Kidney tubule cell (primary cell): ENCODE measurements around the gene MSANTD1.

Experiments used
- DNase-seq: peaks from one replicate; pipeline ENCODE4 v3.0.0-alpha.2; 2018; ENCODE audit warnings: low spot score

The MSANTD1 gene

DNA sequence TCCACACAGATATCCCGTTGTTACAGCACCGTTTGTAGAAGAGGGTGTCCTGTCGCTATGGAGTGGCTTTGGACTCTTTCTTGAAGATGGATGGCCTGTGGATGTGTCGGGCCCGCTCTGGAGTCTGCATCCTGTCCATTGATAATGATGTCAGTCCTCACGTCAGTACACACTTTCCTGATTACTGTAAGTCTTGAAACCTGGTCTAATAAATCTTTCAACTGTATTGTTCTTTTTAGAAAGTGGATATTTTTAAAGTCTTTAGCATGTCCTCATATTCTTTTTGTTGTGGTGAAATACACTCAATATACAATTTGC, 14.9 kb downstream of the MSANTD1 start:
- DNase-seq: no peak

- no peak for DNase-seq
Measured at GRCh38 chr4:3266076-3266475, 17.1 kb downstream of the MSANTD1 start.

DNA sequence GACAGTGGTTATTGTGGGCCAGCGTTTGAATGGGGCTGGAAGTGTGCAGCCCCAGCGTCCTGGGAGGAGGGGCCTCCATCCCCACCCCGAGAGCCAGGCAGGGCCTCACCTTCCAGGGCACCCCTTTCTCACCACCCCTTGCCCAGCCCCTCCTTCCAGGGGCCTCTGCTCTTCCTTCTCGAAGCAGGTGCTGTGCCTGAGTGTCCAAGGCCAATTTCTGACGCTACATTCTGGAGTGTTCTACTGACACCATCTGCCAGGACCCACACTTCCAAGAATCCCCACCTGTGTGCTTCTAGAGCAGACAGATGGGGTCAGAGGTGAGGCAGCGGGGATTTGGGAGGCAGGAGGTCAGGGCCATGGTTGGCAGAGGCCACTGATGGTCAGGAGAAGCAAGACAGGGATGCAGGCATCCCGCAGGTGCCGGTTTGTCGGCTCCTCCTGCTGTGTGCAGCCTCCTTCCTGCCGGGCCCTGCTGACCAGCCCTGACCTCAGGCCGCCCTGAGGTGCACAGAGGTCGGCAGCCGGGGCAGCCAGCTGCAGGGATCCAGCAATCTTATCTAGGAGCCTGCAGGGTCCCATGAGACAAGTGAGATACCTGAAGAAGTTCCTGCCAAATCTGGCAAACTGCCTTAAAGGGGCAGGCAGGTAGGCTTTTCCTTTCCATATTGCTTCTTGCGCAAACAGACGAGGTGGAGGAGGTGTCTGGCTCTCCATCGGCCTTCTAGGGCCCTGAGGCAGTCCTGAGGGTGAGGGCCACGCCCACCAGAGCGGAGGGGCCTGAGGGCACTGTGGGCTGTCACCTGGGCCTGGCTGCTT, 18.8 kb downstream of the MSANTD1 start:
- DNase-seq: no peak

DNA sequence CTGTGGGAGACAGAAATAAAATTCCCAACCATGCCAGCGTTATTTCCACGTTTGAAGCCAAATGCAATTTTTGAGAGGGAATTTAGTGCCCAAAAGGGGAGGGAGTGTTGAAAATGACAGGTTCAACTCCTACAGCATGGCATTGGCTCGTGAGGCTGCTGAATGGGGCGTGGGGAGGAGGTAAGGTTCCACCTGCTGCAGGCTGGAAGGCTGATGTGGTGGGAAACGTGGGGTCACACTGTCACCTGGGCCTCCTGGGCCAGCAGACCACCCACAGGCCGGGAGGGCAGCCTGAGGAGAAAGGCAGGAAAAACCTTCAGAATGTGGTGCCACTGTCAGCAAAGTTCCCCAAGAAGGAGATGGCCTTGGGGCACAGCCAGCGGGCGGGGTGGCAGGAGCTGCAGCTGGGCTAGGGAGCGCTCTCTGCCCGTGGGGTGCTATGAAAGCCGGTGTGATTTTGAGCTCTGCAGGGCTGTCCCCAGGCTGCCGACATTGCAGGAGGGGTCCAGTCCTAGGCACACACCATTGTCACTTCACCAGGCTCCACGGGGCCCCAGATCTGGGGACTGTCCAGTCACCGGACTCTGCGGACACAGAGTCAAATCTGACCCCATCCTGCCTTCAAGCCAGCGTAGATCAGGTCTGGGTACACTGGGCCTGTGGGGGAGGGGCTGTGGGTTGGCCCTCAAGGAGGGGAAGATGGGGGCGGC, 19.6 kb downstream of the MSANTD1 start:
- DNase-seq: no peak

DNA sequence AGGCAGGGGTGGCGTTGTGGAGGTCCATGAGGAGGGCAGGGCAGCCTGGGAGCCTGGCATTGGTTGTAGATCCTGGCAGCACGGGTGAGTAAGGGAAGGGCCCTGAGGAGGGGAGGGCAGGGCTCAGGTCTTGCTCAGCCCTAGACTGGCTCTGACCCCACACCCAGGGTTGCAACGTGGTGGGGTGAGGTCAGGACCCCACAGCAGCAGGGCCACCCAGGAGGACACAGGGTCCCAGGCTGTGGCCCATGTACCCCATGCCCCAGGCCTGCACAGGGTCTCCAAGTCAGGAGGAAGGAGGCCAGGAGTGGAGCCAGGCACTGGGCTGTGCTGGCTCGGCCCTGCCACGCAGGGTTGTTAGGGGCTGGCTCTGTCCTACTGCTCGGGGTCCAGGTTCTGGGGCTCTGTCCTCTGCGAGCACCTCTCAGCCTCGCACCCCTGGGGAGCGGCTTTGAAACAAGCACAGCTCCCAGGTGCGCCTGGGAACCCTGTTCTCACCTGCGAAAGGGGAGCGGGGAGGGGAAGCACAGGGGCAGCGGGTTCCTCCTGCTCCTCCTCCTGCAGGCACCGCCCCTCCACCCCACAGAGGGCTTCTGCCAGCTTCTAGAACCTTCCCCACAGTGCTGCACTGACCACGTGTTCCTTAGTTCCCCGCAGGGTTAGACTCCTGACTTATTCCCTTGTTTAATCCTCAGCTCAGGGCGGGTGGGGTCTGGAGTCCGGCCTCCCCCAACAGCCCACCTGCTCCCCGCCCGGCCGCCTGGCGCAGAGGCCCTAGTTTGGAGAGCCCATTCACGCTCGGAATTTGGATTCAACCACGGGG, 20.4 kb downstream of the MSANTD1 start:
- no peak for DNase-seq

DNA sequence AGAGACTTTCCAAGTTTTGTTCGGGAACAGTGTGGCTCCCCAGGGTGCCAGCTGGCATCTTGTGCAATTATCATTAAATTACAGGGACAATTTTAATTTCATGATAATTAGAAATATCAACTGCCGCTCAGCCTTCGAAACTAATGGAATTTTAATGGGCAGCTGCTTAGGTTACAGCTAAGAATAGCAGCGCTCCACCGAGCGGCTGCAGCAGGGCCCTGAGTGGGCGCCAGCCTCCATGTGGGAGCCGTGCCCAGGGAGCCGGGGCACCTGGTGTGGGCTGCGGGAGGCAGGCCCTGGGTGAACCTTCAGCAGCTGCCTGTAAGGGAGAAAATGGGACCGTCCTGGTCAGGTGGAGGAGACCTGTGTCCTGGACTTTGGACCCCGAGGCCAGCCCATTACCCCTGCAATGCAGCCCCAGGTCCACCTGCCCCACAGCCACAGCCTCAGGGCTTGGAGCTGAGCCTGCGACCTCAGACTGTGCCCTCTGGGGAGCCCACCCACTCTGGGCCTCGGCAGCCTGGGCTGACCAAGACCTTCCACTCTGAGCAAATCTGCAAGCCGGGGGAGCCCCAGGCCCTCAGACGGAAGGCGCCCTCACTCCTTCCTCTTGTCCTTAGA, 21.1 kb downstream of the MSANTD1 start:
- DNase-seq: no peak

GRCh38 chr4:3271131-3271530, 22.2 kb downstream of the MSANTD1 start:
- DNase-seq: no peak

- DNase-seq: no peak
Measured at GRCh38 chr4:3276986-3277385, 28.0 kb downstream of the MSANTD1 start.

- DNase-seq: no peak
Measured at GRCh38 chr4:3280466-3280865, 31.5 kb downstream of the MSANTD1 start.

DNA sequence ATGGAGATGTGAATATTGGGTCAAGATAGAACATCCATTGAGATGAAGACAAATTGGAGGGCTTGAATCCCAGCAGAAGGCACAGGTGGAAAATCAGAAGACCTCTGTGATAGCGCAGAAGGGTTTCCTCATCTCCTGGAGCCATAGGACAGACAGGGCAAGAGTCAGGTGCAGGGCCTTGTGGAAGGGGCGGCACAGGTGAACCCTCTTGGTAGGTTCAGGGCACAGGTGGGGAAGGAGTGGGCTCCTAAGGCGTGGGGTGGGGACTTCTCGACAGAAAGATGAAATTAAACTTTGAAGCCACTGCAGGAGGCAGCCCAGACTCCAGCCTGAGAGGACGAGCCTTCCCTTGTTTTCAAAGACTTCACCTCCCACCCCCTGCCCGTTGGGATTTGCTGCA, 34.5 kb downstream of the MSANTD1 start:
- DNase-seq: no peak

DNA sequence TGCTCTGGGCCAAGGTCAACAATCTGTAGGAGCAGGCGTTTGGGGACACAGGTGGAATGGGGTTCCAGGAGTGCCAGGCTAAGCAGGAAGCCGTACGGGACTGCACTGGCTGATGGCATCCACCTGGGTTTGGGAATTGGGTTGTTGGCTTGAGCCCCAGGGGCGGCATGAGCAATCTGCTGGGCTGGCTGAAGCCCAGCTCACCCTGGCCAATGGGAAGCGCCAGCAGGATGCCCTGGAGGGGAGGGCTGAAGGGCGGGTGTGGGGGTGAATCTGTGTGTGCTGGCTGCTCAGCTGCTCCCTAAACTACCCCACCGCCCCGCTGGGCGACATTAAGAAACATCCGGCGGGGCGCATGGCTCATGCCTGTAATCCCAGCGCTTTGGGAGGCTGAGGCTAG, 35.0 kb downstream of the MSANTD1 start:
- DNase-seq: no peak

- DNase-seq: no peak
Measured at GRCh38 chr4:3284734-3285557, 36.0 kb downstream of the MSANTD1 start.

- DNase-seq: no peak
Measured at GRCh38 chr4:3285558-3286334, 36.8 kb downstream of the MSANTD1 start.

DNA sequence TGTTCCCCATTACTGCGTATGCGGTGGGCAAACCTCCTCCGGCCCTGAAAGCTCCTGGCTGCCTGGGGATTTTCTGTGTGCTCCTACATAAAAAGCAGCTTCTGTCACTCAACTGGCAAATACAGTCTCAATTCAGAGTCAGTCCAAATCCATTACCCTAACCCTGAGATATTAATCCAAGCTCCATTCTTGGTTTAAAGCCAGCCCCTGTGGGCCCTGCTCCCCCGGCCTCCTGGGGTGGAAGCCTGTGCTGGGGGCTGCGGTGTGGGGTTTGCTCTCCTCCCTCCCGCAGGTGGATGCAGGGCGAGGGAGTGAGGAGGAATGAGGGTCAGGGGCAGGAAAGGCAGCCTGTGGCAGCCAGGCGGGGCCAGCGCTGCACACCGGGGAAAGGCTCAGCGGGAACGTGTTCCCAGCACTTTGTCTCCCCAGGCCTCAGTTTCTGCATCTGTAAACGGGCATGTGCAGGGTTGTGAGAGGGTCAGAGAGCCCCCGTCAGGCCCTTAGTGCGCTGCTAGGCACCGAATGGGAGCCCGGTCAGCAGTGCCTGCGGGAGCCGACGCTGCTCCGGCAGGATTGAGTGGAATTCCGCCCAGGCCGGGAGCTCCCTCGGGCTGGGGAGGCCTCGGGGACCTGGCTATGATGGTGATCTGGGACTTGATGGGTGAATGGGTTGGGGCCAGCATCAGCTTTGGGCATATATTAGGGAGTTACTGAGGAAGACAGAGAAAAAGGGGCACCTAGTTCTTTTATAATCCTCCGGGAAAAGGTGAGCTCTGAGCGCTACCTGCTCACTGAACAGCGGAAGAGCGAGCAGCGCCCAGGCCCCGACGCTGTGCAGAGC, 37.6 kb downstream of the MSANTD1 start:
- DNase-seq: no peak

DNA sequence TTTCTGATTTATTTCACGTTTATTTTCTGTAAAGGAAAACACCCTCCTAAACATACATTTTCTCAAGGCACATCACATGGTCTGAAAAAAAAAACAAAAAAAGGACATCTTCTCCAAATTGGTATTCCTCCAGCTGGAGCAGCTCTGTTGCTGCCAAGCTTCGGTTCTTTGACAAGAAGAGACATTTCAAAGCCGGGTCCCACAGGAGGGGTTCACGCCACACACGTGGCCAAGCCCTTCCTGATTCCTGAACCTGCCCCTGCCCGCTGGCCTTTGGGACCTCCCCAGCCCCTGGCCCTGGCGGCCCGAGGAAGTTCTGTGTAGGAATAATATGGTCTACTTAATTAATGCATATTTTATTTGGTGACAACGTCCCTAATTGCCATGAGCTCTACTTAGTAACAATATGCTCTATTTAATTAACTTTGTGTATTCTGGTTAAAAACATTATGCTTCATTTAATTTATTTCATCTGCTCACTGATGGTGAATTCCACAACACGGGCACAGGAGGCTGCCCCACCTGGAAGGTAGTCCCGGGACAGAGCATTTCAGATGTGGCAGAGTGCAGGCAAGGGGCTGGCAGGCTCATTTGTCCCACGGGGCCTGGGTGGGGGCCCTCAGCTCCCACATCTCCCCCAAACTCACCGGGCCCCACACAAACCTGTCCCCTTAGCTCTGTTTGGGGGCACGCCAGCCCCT, 38.5 kb downstream of the MSANTD1 start:
- no peak for DNase-seq

DNA sequence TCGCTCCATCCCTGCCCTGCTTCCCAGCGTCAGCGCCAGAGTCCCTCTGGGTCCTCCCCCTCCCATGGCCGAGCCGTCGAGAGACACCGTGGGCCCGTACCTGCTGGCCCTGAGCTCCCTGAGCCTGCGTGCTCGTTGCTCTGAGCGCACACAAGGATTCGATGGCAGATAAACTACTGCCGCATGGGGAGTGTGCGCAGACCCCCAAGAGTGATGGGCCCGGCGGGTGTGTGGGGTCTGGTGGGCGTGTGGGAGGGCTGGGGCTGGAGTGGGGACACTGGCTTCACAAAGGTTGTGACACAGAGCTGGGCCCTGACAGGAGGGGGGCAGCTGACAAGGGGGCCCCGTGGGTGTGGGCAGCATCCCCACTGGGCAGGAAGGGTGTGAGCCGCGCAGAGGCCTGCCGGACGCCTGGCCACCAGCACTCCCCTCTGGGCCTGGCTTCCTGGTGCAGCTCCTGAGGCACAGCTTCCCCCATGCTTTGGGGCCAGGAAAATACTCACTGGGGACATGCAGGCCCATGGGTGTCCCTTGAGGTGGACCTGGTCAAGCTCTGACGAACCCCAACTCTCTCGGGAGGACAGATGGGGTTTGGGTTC, 39.1 kb downstream of the MSANTD1 start:
- DNase-seq: no peak

DNA sequence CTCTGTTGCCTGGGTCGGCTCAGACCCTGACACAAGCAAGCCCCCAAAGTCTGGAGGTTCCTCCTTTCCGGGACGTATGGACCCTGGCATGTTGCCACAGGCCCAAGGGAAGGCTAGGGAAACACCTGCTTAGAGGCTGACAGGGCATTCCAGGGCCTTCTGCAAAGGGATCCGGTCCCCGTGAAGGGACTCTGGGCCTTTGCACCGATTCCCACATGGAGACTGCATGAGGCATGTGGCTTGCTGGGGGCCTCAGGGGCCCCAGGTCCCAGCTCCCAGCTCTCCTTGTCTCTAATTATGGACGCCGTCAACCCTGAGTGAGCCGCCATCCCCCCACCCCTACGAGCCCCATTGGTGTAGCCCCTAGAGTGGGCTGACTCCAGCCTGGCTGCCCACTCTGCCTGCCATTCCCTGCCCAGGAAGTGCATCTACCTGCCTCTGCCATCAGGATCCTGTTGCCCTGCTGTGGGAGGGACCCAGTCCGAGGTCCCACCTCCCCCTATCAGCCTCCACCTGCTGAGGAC, 39.7 kb downstream of the MSANTD1 start:
- no peak for DNase-seq

GRCh38 chr4:3290476-3290875, 41.5 kb downstream of the MSANTD1 start:
- DNase-seq: no peak
